ENCODE measurements around the gene ICAM4.

The ICAM4 gene

DNA sequence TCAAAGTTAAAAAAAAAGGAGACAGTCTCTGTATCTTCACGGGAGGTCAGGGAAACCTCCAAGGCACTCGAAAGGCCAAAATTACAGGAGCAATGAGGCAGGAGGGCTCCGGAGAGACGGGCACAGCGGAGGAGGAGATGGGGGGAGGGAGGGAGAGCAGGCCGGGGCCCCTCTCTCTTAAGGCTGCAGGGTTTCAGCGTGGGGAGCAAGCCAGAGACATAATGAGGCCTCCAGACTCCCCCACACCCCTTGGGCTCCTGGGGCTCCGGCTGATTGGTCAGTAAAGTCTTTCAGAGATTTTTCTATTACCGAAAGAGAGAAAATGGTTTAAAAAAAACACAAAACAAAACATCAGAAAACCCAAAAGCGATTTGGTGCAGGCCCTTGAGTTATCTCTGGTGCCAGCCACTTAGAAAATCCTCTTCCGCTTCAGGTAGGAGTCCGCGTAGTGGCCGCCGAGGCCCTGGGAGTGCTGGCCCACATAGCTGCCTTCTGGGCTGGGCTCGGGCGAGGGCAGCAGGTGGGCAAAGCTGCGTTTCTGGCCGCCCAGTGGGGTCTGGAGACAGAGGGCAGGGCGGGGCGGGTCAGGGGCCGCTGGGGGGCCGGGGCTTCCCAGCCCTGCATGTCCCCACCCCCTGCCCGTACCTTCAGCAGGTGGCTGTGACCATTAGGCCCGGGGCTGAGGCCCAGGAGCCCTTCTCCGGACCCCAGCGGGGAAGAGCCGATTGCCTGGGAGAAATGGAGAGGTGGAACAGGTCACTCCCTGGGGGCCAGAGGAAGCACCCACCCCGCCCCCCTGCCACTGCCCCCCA, 30.5 kb downstream of the ICAM4 start:
- no peak for DNase-seq

DNA sequence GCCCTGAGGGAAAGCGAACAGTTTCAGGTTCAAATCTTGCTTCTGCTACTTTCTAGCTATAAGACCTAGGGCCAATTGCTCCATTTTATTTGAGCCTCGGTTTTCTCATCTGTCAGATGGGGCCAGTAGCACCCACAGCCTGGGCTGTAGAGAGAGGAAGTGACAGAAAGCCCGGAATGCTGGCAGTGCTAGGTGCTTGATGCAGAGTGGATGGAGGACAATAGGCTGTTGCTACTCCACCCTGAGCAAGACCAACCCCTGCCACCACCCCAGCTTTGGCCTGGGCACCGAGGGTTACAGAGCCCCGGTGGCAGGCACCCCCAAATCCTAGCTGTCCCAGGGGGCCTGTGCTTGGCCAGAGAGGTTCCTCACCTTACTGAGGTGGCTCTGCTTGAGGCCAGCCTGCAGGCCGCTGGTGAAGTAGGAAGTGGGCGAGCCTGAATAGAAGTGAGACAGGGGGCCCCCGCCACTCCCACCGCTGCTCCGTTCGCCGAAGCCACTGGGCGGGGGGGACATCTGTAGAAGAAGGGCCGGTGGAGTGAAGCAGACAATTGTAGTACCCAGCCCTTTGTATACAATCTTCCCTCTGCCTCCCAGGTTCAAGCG, 31.2 kb downstream of the ICAM4 start:
- DNase-seq: no peak

DNA sequence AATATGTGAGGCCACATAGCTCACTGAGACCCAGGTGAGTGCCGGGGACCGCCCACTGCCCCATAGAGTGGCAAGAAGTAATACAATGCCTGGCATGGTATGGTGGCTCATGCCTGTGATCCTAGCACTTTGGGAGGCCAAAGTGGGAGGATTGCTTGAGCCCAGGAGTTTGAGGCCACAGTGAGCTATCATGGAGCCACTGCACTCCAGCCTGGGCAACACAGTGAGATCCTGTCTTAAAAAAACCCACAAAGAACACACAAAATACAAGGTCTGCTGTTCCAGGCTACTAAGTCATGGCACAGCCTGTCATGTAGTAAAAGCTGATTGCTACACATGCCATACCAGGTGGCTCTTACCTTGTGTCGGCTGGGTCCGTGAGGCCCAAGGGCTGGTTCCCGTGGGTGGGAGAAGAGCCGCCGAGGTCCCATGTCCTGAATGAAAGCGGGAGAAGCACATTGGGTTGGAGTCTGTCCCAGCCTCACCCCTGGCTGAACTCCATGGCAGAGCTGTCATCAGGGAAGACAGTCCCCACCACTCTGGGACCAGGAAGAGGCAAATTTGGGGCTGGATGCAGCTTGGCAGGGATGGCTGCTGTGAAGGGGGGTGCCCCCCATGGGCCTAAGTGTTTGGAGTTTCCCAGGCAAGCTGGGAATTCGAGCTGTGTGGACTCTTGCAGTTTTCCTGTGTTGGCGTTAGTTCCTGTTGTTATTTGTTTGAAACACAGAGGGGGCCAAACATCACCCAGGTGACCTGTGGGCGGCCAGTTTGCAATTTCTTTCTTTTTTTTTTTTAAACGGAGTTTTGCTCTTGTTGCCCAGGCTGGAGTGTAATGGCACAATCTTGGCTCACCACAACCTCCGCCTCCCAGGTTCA, 32.3 kb downstream of the ICAM4 start:
- DNase-seq: no peak

DNA sequence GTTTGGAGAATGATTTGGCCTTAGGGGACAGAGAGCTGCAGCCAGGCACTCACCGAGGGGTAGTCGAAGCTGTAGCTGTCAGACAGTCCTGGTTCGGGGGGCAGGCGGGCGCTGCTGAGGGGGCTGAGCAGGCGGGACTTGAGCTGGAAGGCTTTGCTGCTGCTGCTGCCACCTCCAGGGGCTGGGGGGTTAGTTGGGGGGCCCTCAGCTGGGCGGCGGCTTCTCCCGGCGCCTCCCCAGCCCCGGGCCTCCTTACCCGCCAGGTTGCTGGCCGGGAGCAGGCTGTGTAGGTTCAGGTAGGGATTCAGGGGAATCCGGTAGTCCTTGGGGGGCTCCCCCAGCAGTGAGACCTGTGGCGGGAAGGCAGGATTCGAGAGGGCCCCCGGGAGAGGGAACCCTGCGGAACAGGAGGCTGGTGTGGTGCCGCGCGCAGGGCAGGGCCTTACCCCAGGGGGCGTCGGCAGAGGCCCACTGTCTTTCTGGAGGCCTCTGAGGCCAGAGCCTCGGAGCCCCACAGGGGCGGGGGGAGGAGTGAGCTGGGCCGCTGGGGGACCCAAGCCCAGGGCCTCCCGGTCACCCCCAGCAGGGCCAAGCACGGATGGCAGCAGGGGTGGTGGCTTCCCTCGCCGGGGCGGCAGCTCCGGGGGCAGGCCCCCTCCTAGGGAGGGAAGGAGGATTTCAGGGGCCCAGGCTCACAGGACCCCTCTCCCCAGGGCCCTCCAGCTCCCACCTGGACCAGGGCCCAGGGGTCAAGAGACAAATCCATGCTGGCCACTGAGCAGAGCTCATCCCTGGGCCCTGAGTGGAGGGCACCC, 34.1 kb downstream of the ICAM4 start:
- no peak for DNase-seq

DNA sequence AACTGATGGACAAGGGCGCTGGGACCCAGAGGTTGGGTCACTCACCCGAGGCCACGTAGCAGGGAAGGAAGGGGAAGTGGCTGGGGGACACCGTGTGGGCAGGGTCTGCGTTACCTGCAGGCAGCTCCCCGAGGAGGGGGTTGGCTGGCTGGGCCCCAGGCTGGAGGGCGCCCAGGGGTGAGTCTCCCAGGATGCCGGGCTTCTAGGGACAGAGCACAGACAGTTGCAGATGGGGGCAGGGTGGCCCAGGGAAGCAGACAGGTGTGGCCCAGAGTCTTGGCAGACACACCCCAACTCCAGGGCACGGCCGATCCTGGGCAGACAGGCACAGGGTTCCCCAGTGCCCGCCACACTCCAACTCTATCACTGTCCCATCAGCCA, 34.7 kb downstream of the ICAM4 start:
- DNase-seq: no peak

DNA sequence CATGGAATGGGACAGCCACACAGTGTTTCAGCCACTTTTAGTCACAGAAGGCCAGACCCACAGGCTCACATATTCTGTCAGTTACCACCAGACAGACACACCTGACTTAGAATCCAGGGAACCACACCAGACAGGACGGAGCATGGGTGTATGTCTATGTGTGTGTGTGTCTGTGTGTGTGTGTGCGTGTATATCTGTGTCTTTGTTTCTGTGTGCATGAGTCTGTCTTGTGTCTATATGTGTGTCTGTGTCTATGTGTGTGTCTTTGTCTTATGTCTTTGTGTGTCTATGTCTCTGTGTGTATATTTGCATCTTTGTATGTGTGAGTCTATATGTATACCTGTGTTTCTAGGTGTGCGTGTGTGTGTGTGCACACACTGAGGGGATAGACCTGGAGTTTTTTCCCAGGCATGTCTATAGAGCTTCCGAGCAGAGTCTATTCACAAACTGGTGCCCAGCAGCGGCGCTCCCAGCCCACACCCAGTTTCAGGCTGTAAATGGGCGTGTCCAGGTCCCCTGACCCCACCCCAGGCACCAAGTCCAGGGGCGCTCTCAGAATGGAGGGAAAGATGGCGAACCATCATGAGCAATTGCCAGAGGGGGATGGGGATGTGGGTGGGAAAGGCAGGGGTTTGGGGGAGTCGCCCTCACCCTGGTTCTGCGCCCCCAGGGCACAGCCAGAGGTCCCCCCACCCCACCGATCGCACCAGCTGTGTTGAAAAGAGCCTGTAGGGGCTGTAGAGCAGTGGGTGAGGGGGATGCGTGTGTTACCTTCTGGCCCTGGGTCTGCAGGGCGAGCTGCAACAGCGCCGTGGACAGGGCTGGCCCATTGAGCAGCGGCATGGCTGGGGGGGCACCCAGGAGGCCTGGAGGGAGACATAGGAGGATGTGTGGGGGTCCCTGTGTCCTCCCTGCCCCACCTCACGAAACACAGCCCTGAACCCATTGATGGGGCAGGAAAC, 35.4 kb downstream of the ICAM4 start:
- DNase-seq: no peak

DNA sequence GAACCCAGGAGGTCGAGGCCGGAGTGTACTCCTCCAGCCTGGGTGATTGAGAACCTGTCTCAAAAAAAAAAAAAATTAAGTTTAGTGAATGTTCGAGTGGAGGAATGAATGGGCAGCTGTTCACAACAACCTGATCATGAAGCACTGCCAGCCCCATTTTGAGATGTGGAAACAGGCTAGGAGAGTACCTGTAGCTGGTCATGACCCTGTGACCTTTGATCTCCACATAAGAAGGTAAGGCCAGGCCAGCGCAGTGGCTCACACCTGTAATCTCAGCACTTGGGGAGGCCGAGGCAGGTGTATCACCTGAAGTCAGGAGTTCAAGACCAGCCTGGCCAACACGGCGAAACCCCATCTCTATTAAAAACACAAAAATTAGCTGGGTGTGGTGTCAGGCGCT, 39.0 kb downstream of the ICAM4 start:
- no peak for DNase-seq

DNA sequence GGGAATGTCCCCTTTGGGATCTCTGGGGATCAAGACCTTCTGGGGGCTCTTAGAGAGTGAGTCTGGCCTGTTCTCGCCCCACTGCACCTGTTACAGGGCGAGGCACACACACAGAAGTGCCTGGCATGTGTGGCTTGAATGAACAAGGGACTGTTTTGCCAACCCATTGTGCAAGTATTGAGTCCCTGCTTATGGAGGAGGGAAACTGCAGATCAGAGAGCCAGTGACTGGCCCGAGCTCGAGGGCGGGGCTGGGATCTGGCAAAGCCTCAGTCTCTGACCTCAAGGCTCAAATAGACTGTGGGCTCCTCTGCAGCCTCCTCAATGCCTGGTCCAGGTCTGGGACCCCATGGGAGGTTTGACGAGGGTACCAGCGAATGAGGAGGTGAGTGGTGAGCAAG, 41.0 kb downstream of the ICAM4 start:
- DNase-seq: no peak

DNA sequence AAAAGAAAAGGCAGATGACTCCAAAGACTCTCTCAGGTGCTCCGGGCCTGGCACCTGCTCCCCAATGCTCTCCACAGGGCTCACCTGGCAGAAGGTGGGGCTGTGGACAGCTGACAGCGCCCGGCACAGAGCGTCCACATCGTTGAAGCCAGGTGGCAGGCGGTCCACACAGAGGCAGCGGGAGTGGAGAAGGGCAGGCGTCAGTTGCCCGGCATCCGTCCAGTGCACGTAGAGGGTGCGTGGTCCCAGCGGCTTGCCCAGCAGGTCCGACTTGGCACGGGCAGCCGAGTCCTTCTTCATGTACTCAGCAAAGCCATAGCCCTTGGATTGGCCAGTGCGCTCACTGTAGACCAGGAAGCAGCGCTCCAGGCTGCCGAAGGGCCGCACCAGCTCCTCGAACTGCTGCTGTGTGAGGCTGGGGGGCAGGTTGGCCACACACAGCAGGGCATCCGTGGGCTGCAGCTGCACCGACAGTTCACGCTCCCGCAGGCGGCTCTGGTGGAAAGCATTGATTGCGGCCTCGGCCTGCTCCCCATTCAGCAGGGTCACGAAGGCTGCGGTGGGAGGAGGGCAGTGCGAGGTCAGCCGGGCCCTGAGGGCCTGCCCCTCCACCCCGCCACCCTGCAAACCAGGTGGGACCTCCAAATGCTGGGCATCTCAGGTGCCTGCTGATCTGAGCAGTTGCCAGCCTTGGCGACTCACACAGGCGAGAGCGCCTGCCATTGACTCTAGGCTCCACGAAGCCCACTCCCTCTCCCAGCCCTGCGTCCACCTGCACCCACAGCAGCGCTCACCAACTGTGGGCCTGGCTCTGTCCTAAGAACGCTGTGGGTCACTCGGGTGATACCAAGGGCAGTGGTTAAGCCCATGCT, 42.0 kb downstream of the ICAM4 start:
- DNase-seq: no peak

DNA sequence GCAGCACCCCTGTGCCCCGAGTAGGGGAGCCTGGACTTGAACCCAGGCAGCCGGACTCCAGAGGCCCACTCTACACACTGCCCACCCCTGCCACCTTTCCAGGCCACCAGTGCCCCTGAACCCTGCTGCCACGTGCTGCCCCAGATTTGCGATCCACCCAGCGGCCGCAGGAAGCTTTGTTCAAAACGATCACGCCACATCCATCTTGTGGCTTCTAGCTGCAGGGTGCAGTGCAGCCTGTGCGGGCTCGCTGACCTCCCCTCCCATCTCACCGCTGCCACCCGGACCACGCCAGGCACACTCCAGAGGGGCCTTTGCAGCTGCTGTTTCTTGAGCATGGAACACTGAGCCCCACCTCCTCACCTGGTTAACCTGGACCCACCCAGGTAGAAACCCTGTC, 42.8 kb downstream of the ICAM4 start:
- DNase-seq: no peak

DNA sequence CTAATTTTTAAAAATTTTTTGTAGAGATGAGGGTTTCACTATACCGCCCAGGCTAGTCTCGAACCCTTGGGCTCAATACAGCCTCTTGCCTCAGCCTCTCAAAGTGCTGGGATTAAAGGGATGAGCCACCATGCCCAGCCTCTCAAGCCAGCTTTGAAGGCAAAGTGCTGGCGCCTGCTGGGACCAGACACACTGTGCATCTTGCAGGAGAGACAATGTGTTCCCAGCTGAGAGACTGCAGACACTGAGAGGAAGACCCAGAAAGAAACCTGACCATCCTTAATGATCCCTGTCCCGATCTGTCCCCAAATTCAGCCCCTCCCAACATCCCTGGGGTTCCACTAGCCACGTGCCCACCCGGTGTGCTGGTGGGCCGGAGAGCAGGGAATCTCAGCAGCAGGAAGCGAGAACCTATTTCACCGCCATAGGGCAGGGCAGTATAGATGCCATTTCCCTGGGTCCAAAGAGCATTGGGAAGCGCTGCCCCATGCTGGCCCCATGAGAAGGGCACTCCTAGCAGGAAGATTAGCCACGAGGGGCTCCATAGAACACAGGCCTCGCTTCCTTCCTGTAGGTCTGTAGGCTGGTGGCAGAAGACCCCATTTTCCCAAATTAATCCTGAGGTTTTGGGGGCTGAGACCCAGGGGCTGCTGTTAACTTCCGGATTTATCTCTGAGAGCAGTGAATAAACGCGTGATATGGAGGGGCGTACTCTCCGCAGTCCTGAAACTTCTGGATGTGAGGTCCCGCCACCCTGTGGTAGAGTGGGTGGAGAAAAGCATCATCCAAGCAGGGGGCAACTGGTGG, 45.6 kb downstream of the ICAM4 start:
- peak in 1 of 58 donors; percentile 5 for DNase-seq

DNA sequence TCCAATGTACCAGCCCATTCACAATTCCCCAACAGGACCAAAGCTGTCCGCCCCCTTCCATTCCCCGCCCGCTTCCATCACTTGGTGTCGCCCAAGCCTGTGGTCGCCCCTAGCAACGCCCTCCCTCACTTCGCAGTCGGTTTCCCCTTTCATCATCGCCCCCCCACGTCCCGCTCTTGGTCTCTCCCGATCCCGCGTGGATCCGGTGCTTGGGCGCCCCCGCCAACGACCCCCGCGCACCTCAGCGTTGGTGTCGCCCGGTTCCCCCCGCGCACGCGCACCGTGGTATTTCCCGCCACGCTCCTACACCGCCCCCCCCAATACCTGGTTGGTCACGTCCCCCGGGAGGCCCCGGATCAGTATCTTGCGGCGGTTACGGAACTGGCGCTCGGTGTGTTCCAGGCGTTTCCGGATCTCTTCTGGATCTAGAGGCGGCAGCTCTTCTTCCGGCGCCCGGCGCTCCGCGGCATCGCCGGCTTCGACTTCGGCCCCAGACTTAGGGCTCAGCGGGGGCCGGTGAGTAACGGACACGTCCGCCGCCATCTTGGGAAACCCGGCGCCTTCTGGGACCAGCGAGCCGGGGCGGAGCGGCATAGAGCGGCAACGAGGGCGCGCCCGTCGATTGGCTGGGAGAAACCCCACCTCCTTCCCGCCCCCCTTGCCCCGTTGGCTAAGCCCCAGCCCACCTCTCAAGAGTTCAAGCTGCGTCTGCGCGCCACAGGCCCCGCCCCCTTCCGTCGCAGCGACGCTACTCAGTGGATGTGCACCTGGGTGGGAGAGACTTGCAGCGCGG, 46.4 kb downstream of the ICAM4 start, which contains the start of gene RAVER1:
TSS of gene RAVER1 (minus strand) at position 565 of the 793 bp plus-strand sequence. CDS start at position 543, 22 bp downstream.
- DNase-seq: peak; percentile 77 to 99 (median 95)

DNA sequence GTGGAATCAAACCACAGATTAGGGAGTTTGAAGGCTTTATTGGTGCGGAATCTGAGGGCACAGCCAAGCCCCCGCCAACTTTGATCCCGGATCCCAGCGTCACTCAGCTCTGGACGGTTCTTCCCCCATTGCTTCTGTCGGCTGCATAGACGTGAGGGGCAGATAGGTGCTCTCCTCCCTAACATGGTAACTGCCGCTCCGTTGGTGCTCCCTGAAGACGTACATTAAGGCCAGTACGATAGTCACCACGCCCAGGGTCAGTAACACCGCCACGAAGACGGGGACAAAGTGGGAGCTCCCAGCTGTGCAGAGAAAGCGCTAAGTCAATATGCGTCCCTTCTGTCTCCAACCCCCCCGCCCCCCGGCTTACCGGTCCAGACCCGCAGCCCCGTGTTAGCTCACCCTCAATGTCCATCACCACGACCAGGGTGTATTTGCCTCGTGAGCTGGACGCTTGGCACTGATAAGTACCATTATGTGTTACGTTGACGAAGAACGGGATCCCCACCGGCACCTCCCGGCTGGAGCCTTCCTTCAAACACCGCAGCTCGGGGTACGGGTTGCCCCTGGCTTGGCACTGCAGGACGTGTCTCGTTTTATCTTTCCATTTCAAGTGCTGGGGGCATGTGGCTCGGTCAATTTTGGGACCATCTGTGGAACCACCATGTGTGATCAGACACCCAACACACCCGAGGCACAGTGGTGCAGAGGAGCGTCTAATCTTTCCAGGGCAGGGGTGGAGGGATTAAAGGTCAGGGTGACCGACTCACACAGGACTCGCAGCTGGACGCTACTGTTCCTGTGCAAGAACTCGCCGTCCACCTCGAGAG, 47.2 kb downstream of the ICAM4 start:
- peak in 1 of 58 donors; percentile 50 for DNase-seq

DNA sequence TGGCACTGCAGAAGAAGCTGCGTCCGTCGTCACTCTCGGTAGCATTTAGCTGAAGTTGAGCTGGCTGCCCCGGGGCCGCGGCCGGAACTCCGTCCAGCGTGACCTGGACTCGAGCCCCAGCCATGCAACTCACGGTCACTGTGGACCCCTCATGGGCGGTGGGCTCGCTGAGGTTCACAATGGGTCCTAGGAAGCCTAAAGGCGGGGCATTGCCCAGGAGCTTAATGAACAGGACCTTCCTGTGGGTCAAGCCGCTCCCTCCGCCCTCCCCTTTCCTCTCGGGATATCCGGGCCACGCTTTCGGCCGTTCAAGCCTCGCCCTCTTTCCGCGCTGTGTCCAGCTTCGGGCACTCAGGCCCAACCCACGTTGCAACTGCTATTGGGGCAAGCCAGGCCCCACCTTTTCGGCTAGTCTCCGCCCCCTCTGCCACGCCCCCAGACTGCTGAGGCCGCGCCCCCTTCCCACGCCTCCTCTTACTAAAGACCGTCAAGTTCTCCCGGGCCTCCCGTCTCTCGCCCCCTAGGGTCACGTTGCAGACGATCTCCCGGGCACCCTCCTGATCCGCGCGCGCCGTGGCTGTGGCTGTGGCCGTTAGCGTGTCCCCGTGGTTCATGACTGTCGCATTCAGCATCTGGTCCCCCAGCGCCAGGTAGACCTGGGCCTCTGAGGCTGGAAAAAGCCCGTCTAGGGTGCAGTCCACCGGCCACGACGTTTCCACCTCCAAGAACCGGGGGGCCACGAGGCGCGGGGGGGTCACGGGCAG, 48.0 kb downstream of the ICAM4 start:
- DNase-seq: peak in 52 of 58 donors; percentile 8 to 82 (median 64)

DNA sequence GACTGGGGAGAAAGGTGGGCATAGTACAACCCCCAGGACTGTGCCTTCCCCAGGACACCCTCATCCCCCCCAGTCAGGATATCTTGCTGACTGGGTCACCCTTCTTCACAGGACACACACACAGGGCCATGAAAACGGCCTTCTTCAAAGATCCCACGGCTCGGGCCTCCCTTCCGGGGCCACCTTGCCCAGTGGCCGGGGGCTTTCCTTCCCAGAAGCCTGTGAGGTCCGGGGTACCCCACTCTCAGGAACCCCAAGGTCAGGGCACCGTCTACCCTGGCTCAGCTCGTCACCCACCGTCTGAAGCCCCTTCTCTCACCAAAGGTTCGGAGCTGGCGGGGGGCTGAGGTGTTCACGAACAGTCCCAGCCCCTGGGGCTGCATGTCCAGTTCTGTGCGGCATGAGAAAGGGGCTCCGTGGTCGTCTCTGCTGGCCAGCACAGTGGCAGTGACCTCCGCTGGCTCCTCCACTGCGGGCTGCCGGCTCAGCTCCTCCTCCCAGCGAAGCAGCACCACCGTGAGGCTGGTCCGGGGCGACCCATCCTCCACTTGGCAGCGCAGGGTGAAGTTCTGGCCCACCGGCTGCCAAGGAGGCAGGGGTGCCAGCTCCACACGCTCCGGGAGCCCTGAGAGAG, 48.7 kb downstream of the ICAM4 start:
- DNase-seq: peak in 19 of 58 donors; percentile 0 to 54 (median 13)

Measured in anterior cingulate cortex (tissue), 58 donors.